ENCODE results near the gene TRIM16.
"Not testable (repeated sequence)": the region's sequence is repeated elsewhere in the genome, so short reads cannot be mapped to it uniquely, and the experiment has no call there.

Gene TRIM16

GRCh38 chr17:15683824-15684478, at the start of gene TRIM16:
TSS of gene TRIM16 (minus strand) at chr17:15684311. CDS start at chr17:15651609, 32,702 bp downstream.
- not testable (repeated sequence) for DNase-seq

GRCh38 chr17:15733174-15733789, 49.2 kb upstream of the TRIM16 start:
- DNase-seq = not testable (repeated sequence)

GRCh38 chr17:15731900-15732299, 47.8 kb upstream of the TRIM16 start, which contains the start of gene TBC1D26:
TSS of gene TBC1D26 (plus strand) at chr17:15732283. CDS start at chr17:15735349, 3,066 bp downstream.
- not testable (repeated sequence) for DNase-seq

- DNase-seq = not testable (repeated sequence)
Measured at GRCh38 chr17:15730535-15730934, 46.4 kb upstream of the TRIM16 start.

GRCh38 chr17:15716601-15717563, 32.8 kb upstream of the TRIM16 start:
- DNase-seq = not testable (repeated sequence)

- not testable (repeated sequence) for DNase-seq
Measured at GRCh38 chr17:15708879-15709278, 24.8 kb upstream of the TRIM16 start.

- DNase-seq = not testable (repeated sequence)
Measured at GRCh38 chr17:15704813-15705212, 20.7 kb upstream of the TRIM16 start.

- DNase-seq = not testable (repeated sequence)
Measured at GRCh38 chr17:15704239-15704638, 20.1 kb upstream of the TRIM16 start.

GRCh38 chr17:15699937-15700336, 15.8 kb upstream of the TRIM16 start:
- DNase-seq = not testable (repeated sequence)

GRCh38 chr17:15699413-15699924, 15.4 kb upstream of the TRIM16 start, which contains the start of gene ZNF286A:
TSS of gene ZNF286A (plus strand) at chr17:15699752. CDS start at chr17:15700330, 578 bp downstream.
- peak; percentile 66 for DNase-seq

GRCh38 chr17:15698967-15699366, 14.9 kb upstream of the TRIM16 start:
- not testable (repeated sequence) for DNase-seq

GRCh38 chr17:15687494-15687893, 3.4 kb upstream of the TRIM16 start:
- DNase-seq = not testable (repeated sequence)

- not testable (repeated sequence) for DNase-seq
Measured at GRCh38 chr17:15683135-15683534, 976 bp downstream of the TRIM16 start.

- not testable (repeated sequence) for DNase-seq
Measured at GRCh38 chr17:15675991-15676390, 8.1 kb downstream of the TRIM16 start.

GRCh38 chr17:15674640-15675039, 9.5 kb downstream of the TRIM16 start:
- DNase-seq = not testable (repeated sequence)

- not testable (repeated sequence) for DNase-seq
Measured at GRCh38 chr17:15669526-15669925, 14.6 kb downstream of the TRIM16 start.

- DNase-seq = no peak
Measured at GRCh38 chr17:15663691-15664090, 20.4 kb downstream of the TRIM16 start.

GRCh38 chr17:15663176-15663575, 20.9 kb downstream of the TRIM16 start:
- DNase-seq = no peak

- no peak for DNase-seq
Measured at GRCh38 chr17:15662681-15663080, 21.4 kb downstream of the TRIM16 start.

- DNase-seq = no peak
Measured at GRCh38 chr17:15660077-15660476, 24.0 kb downstream of the TRIM16 start.

- no peak for DNase-seq
Measured at GRCh38 chr17:15659663-15660062, 24.4 kb downstream of the TRIM16 start.

- DNase-seq = no peak
Measured at GRCh38 chr17:15659236-15659635, 24.9 kb downstream of the TRIM16 start.

- DNase-seq = no peak
Measured at GRCh38 chr17:15658296-15658695, 25.8 kb downstream of the TRIM16 start.
